ENCODE measurements around the gene MRPS23. TPM values are rescaled to one million over a fixed set of nuclear protein-coding genes. Genes with fewer than 3 reads are reported as not detected.

Gene MRPS23
- total and polyA plus RNA-seq, 2 of the 8 experiments (the other 6 are each of a cell fraction or from before 2014, with no cell fraction given) = 38.6 to 60.4 TPM

GRCh38 chr17:57817299-57817698, 32.5 kb downstream of the MRPS23 start:
- no peaks in the 10 kb centered on the region for H3K79me1 ChIP-seq (ENCODE audit: low read depth, low read length)
- H3K4ac ChIP-seq (replicated peaks; ENCODE audit: insufficient read length, low read depth, low read length) = no peak overlapping the region
- WGBS, 2 experiments (ENCODE audit: extremely low coverage in 1 of 2, insufficient coverage in 1 of 2, insufficient read length in 1 of 2, insufficient replicate concordance in 2 of 2, low coverage in 1 of 2, low lambda C conversion rate in 2 of 2, missing lambda C conversion rate in 1 of 2) = 98% methylated on average over 4 of the region's 4 CpGs; no CpG with 5 or more reads in 1 of the 2 experiments
- H3K14ac ChIP-seq (ENCODE audit: insufficient read length) = no peak overlapping the region
- no peak overlapping the region for H2BK120ac ChIP-seq (replicated peaks; ENCODE audit: low read depth, low read length)
- no peak overlapping the region for H2BK15ac ChIP-seq (ENCODE audit: low read length)
- H3K9me3 ChIP-seq (ENCODE audit: insufficient read depth in 2 of 2, low read depth in 1 of 2, low read length in 1 of 2) = no peaks in the 10 kb centered on the region
- H3K9ac ChIP-seq (replicated peaks in 1 of 4; ENCODE audit: extremely low read depth in 1 of 4, low read depth in 3 of 4, low read length in 3 of 4) = no peak overlapping the region
- CTCF ChIA-PET (ENCODE audit: partially characterized antibody) = interaction anchor here (0.8 to 6.0 kb wide), 5 partner anchors 9 to 703 kb away, joined by 3 to 49 read pairs (median 6); no protein-coding TSS in a partner anchor
- no peak overlapping the region for H2AK5ac ChIP-seq (ENCODE audit: low read depth, low read length)
- H3K4me3 ChIP-seq (ENCODE audit: extremely low read depth in 1 of 4, insufficient read depth in 2 of 4, low read depth in 3 of 4, low read length in 4 of 4) = no peak overlapping the region
- no peak overlapping the region for H2AFZ ChIP-seq (ENCODE audit: low read length)
- H3K36me3 ChIP-seq (ENCODE audit: control insufficient read depth in 2 of 4, insufficient read depth in 4 of 4, low read length in 3 of 4) = no peaks in the 10 kb centered on the region
- no peaks in the 10 kb centered on the region for H3K27me3 ChIP-seq (replicated peaks in 1 of 4; ENCODE audit: control insufficient read depth in 3 of 4, extremely low read depth in 1 of 4, insufficient read depth in 3 of 4, low read length in 3 of 4)
- H3K18ac ChIP-seq (ENCODE audit: extremely low read depth, low read length) = no peak overlapping the region
- H4K8ac ChIP-seq (ENCODE audit: extremely low read depth, insufficient read depth, low read length) = no peak overlapping the region
- no peak overlapping the region for H2BK5ac ChIP-seq (ENCODE audit: low read depth, low read length)
- no peak overlapping the region for H2BK20ac ChIP-seq (ENCODE audit: low read length)
- no peaks in the 10 kb centered on the region for H3K23me2 ChIP-seq (ENCODE audit: low read depth, low read length)
- no peak overlapping the region for H3K56ac ChIP-seq (replicated peaks; ENCODE audit: insufficient read length, low read depth, low read length)
- no peaks in the 10 kb centered on the region for H3K79me2 ChIP-seq (ENCODE audit: control insufficient read depth in 1 of 2, insufficient read depth in 2 of 2, low read length in 2 of 2)
- H4K5ac ChIP-seq (ENCODE audit: insufficient read length, low read depth, low read length) = no peak overlapping the region
- H3K4me2 ChIP-seq (ENCODE audit: insufficient read depth in 1 of 2, low read depth in 2 of 2, low read length in 2 of 2) = no peak overlapping the region
- FAIRE-seq (no peak), DNase-seq (ENCODE audit: low read depth in 1 of 2, low spot score in 2 of 2) (no peak)
- no peak overlapping the region for H4K91ac ChIP-seq (replicated peaks; ENCODE audit: insufficient read length, low read length)
- no peak for TF ChIP-seq MAFK (IDR thresholded peaks at IDR 0.05; ENCODE audit: low read depth, low read length)
- no peak for TF ChIP-seq CEBPB (IDR thresholded peaks at IDR 0.05; ENCODE audit: low read depth, low read length)
- no peak for TF ChIP-seq KDM5A (IDR thresholded peaks at IDR 0.05; ENCODE audit: low read length)
- no peak for TF ChIP-seq TCF12 (IDR thresholded peaks at IDR 0.05; ENCODE audit: low read depth, low read length)
- H3K23ac ChIP-seq (ENCODE audit: insufficient read length) = no peak overlapping the region
- H3K4me1 ChIP-seq (replicated peaks in 1 of 4; ENCODE audit: control insufficient read depth in 3 of 4, insufficient read depth in 4 of 4, low read length in 3 of 4) = no peaks in the 10 kb centered on the region
- H3K27ac ChIP-seq (ENCODE audit: low read depth, low read length) = no peak overlapping the region
- H2BK12ac ChIP-seq (ENCODE audit: low read depth, low read length) = no peak overlapping the region
- POLR2A ChIA-PET (ENCODE audit: partially characterized antibody) = no interaction called here
- H4K20me1 ChIP-seq (replicated peaks in 1 of 2; ENCODE audit: control insufficient read depth in 1 of 2, insufficient read depth in 2 of 2, low read length in 2 of 2) = no peaks in the 10 kb centered on the region
